Erythroblast (primary cell): ENCODE data around the gene ZYX.

Experiments
- GATA1 ChIP-seq: IDR thresholded peaks from 2 replicates; pipeline ENCODE4 v1.6.1; 2011; ENCODE audit warnings: low read depth, mild to moderate bottlenecking, control low read depth, low read length, moderate library complexity
- POLR2A ChIP-seq: IDR thresholded peaks from 2 replicates; pipeline ENCODE4 v1.6.1; 2011; ENCODE audit warnings: mild to moderate bottlenecking, low read length

GRCh38 chr7:143334244-143334643, 46.9 kb upstream of the ZYX start:
- TF ChIP-seq POLR2A = no peak
- TF ChIP-seq GATA1 = no peak
